GM23338 (cell line): Measurements from ENCODE around the gene IL1B.

ENCODE experiments used
- CTCF ChIP-seq, 2 experiments: fragments of 200-600 bp in 1 of 2; sonication (generic) in 1 of 2; conservative IDR thresholded peaks; 2 replicates each; pipeline versions ENCODE4 v1.5.1 to v1.6.1; 2016 to 2017; ENCODE audit warnings: antibody characterized with exemption in 2 of 2, low read depth in 2 of 2, mild to moderate bottlenecking in 2 of 2, moderate library complexity in 1 of 2
- EZH2 ChIP-seq: fragments of 200-600 bp; sonication (generic); IDR thresholded peaks from one replicate; pipeline ENCODE4 v1.8.0; 2017; ENCODE audit warnings: antibody characterized with exemption, mild to moderate bottlenecking, low read depth; ENCODE audit not compliant: unreplicated experiment
- EZH2phosphoT487 ChIP-seq: fragments of 200-600 bp; sonication (generic); IDR thresholded peaks from one replicate; pipeline ENCODE4 v1.8.1; 2018; ENCODE audit warnings: antibody characterized with exemption; ENCODE audit not compliant: unreplicated experiment
- JUNB ChIP-seq: IDR thresholded peaks from one replicate; pipeline ENCODE4 v1.6.1; 2016; ENCODE audit warnings: antibody characterized with exemption; ENCODE audit not compliant: unreplicated experiment
- POLR2AphosphoS5 ChIP-seq: IDR thresholded peaks from 2 replicates; pipeline ENCODE4 v1.6.1; 2016; ENCODE audit warnings: antibody characterized with exemption, low read depth
- REST ChIP-seq: IDR thresholded peaks from one replicate; pipeline ENCODE4 v1.6.1; 2018; ENCODE audit warnings: antibody characterized with exemption; ENCODE audit not compliant: unreplicated experiment

- TF ChIP-seq EZH2 (no peak), CTCF (conservative IDR thresholded peaks at IDR 0.05; ENCODE audit: low read depth in 2 of 2) (no peak), JUNB (no peak), REST (no peak), EZH2phosphoT487 (no peak), POLR2AphosphoS5 (no peak)
Measured at GRCh38 chr2:112805542-112805941, 31.0 kb downstream of the IL1B start.
